Vagina (tissue), 2 donors: ENCODE results near the gene GALE.

Experiments used
- POLR2A ChIP-seq, 2 donors: fragments of 450-650 bp; IDR thresholded peaks; one replicate each; pipeline ENCODE4 v1.6.1; 2017; ENCODE audit warnings: antibody characterized with exemption in 2 of 2, mild to moderate bottlenecking in 2 of 2, moderate library complexity in 2 of 2
- POLR2AphosphoS5 ChIP-seq, 2 donors: sonication (generic); formaldehyde crosslinking; IDR thresholded peaks; one replicate each; pipeline ENCODE4 v1.9.0; 2017; ENCODE audit warnings: antibody characterized with exemption in 2 of 2, mild to moderate bottlenecking in 2 of 2, low read depth in 1 of 2; ENCODE audit not compliant: insufficient read depth in 1 of 2

DNA sequence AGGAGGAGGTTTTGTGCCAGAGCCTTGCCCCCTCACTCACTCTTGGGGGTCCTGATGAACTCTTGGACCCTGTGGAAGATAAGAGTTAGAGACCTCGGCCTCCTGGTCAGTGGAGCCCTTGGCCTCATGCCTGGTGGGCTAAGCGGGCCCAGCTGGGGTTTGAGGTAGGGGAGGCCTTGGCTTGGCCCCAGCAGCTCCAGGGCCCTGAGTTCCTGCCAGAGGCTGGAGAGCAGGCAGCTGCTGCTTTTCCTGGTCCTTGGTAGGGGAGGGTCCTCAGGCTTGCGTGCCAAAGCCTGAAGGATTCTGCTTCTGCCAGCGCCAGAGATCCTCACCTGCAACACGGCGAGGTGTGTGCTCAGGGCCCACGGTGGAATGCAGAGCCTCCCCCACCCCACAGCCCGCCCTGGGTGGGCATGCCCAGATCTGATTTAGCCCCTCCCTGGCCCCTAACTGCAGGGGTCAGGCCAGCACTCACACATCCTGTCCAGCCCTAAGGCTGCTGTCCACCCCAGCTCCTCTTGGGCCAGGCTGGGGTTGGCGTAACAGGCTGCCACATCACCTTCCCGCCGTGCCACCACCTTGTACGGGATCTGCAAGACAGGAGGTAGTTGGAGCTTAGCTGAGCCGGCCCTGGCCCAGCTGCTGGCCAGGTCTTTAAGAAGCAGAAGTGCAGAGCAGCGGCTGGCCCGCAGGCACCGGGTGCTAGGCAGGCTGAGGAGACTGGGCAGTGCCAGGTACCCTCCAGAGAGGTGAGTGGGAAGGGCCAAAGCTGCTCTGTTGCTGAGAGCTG, 4.7 kb downstream of the GALE start:
- TF ChIP-seq POLR2A (IDR thresholded peaks at IDR 0.05), result no peak
- no peak for TF ChIP-seq POLR2AphosphoS5 (IDR thresholded peaks at IDR 0.05; ENCODE audit: insufficient read depth in 1 of 2, low read depth in 1 of 2)
